GM12874 (cell line): Measurements from ENCODE around the gene TPM3.

Experiments used
- TF ChIP-seq, protein P1 (sequence below): IDR thresholded peaks from 2 replicates; pipeline ENCODE4 v1.5.1; 2011; ENCODE audit warnings: low read depth, mild to moderate bottlenecking, control low read depth, low read length, moderate library complexity; ENCODE audit not compliant: insufficient read depth

TPM3 gene

DNA sequence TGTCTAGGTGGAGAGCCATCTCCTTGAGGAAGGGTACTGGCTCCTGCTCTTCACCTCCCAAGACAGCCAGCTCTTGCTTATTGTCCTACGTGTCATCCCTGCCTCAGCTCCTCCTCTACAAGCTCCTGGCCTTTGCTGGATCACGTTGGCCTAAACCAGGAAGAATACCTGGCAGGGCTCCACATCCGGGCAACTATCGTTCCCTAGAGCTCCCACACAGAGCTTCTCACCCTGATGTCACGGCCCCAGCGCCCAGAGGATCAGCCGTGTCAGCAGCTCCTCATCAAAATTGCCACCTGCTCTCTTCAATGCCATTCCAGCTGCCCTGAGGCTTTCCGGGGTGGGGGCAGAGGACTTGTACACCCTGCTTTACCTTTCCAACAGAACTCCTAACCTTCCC lies 1.9 kb upstream of the TPM3 start:
- TF ChIP-seq, protein P1, sequence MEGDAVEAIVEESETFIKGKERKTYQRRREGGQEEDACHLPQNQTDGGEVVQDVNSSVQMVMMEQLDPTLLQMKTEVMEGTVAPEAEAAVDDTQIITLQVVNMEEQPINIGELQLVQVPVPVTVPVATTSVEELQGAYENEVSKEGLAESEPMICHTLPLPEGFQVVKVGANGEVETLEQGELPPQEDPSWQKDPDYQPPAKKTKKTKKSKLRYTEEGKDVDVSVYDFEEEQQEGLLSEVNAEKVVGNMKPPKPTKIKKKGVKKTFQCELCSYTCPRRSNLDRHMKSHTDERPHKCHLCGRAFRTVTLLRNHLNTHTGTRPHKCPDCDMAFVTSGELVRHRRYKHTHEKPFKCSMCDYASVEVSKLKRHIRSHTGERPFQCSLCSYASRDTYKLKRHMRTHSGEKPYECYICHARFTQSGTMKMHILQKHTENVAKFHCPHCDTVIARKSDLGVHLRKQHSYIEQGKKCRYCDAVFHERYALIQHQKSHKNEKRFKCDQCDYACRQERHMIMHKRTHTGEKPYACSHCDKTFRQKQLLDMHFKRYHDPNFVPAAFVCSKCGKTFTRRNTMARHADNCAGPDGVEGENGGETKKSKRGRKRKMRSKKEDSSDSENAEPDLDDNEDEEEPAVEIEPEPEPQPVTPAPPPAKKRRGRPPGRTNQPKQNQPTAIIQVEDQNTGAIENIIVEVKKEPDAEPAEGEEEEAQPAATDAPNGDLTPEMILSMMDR, result no peak

DNA sequence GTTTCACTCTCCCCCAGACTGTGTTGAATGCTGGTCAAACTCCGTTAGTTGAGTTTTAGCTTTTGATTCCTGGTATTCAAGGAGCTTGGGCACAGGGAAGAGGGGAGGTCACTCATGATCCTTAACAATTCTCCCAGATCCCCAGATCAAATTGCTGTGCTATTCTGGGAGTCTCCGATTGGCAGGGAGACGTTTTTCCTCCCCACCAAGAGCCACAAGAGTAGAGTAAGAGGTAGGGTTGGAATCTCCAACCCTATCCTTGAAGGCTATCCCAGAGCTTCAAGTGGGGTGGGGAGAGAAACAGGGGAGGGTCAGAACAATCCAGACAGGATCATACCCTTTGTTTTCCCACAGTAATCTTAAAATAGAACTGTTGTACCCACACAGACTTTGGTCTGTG lies 576 bp upstream of the TPM3 start:
- TF ChIP-seq, protein P1, result no peak

DNA sequence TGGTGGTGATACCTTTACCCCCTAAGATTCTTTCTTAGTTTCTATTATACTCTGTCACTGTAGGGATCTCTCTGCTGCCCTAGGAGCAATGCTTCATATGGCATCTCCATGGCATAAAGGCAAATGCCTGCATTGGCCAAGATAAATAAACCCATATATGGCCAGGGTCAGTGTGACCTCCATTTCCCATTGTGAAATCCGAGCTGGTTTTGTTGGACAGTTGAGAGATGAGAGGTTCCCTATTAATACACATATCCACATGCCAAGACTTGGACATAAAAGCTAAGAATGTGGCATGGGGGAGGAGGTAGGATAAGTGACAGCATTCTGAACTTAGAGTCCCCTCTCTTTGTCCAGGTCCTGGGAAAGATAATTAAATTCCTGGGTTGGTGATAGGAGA lies 1.4 kb downstream of the TPM3 start:
- TF ChIP-seq, protein P1, result no peak

DNA sequence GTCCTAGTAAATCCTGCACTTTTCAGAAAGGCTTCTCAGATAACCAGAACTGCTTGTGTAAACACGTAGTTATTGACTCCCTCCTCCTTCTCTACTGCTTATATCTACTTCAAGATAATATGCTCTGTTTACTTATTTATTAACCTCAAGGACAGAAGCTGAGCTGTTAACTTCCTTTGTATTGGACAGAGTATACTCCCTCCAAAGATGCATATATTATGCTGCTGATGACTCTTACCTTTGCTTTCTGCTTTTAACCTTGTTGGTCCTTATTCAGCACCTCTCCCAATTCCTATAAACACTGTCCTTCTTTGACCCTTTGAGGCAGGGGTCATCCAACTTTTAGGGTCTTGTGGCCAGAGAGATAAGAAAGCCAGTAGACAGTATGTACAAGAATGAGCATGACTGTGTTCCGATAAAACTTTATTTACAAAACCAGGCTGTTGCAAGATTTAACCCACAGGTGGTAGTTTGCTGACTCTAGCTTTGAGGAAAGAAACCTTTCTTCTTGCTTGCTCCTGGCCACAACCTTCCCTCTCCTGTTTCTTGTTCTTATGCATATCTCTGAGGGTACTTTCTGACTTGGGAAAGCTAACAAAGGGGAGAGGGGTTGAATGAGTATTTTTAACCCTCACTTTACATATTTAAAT lies 4.9 kb downstream of the TPM3 start:
- TF ChIP-seq, protein P1, result no peak

DNA sequence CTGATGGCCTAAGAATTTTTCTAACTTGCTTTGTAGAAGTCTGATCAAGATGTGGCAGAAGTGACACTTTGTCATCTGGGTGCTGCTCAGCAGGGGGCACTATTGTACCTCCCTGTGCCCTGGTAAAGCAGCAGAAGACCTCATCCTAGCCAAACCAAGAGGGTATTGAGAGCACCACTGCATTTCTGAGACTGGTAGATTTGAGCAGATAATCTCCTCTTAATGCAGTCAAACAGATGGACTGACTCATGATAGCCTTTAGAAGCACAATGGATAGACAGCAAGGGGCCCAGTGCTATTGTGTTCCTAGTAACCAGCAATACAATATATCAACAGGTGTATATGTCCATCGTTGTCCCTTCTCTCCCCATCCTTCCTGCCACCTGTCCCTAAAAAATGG lies 5.7 kb downstream of the TPM3 start:
- TF ChIP-seq, protein P1, result peak; percentile 68

GRCh38 chr1:154183046-154183915 lies 8.6 kb downstream of the TPM3 start:
- TF ChIP-seq, protein P1, result no peak

DNA sequence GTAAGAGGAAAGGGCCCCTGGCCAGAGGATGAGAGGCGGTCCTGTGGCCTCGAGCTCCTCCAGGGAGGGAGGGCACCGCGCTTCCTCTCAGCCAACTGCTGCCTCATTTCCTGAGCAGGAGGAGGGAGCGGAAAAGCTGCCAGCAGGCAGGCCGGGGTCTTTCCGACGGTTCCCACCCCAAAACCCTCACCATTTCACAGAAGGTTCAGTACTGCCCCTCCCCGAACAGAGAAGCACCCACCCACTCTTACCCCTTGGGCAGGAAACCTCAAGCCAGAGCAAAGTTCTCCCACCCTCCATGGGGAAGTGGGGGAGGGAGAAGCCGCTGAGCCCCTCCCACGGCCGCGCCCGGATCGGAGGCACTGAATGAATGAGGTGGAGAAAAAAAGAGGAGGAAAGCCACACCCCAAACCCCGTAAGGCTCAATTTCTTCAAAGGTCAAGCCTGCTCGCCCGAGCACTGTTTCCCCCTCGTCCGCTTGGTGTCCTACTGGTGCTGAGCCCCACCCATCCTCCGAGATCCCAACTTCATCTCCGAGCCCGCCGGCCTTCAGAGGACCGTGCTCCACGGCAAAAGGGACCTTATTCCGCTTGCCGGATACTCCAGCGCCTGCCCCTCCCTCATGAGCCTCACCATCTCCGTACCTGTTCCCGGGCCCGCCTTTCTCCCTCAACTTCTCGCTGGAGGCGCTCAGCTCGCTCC lies 9.4 kb downstream of the TPM3 start:
- TF ChIP-seq, protein P1, result no peak
